ENCODE data around the gene TSPAN12.

Gene TSPAN12

DNA sequence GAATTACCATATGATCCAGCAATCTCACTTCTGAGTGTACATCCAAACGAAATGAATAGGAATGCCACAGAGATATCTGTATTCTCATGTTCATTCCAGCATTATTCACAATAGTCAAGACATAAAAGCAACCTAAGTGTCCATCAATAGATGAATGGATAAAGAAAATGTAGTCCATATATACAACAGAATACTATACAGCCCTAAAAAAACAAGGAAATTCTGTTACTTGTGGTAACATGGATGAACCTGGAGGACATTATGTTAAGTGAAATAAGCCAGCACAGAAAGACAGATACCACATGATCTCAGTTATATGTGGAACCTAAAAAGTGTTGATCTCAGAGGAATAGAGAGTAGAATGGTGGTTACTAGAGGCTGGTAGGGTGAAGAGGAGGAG is 26.7 kb downstream of the TSPAN12 start:
- no peak for DNase-seq (ENCODE audit: extremely low read depth, low read depth)
- TF ChIP-seq, protein P1, sequence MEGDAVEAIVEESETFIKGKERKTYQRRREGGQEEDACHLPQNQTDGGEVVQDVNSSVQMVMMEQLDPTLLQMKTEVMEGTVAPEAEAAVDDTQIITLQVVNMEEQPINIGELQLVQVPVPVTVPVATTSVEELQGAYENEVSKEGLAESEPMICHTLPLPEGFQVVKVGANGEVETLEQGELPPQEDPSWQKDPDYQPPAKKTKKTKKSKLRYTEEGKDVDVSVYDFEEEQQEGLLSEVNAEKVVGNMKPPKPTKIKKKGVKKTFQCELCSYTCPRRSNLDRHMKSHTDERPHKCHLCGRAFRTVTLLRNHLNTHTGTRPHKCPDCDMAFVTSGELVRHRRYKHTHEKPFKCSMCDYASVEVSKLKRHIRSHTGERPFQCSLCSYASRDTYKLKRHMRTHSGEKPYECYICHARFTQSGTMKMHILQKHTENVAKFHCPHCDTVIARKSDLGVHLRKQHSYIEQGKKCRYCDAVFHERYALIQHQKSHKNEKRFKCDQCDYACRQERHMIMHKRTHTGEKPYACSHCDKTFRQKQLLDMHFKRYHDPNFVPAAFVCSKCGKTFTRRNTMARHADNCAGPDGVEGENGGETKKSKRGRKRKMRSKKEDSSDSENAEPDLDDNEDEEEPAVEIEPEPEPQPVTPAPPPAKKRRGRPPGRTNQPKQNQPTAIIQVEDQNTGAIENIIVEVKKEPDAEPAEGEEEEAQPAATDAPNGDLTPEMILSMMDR (IDR thresholded peaks at IDR 0.05; ENCODE audit: low read depth, low read length) = no peak

DNA sequence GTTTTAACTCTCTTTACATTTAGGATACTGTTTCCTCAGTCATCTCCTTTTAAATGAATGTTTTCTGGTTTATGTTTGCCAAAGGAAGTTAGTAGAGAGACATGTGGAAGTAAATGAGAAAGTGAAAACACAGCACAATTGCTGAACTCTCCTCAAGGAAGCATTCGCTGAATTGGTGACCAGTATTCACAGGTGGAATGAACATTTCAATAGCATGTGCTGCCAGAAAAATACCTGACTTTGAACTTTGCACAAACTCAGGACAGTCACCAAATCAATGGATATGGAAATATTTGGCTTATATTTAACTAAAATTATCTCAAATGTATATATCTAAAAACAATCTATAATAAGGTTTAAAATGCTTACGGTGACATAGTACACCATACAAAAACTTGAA is 28.5 kb downstream of the TSPAN12 start:
- DNase-seq (ENCODE audit: extremely low read depth, low read depth) = no peak
- TF ChIP-seq, protein P1 (IDR thresholded peaks at IDR 0.05; ENCODE audit: low read depth, low read length) = no peak

DNA sequence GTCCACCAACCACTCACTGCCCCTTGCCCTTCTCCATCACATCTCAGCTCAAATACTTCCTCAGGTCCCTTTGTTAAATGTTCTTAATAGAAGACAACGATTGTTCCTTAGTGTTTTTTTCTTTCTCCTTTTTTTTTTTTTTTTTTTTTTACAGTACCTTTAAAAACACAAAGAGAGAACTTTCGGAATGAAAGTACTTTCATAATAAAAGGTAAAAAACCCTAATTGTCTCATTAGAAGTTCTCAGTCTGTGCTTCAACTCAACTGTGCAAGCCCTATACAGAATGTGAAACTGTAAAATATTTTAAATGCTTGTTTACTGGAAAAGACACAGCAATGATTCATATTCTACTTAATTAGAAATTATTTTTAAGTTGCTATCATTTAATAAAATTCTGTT is 29.4 kb downstream of the TSPAN12 start:
- DNase-seq (ENCODE audit: extremely low read depth, low read depth) = no peak
- TF ChIP-seq, protein P1 (IDR thresholded peaks at IDR 0.05; ENCODE audit: low read depth, low read length) = no peak

DNA sequence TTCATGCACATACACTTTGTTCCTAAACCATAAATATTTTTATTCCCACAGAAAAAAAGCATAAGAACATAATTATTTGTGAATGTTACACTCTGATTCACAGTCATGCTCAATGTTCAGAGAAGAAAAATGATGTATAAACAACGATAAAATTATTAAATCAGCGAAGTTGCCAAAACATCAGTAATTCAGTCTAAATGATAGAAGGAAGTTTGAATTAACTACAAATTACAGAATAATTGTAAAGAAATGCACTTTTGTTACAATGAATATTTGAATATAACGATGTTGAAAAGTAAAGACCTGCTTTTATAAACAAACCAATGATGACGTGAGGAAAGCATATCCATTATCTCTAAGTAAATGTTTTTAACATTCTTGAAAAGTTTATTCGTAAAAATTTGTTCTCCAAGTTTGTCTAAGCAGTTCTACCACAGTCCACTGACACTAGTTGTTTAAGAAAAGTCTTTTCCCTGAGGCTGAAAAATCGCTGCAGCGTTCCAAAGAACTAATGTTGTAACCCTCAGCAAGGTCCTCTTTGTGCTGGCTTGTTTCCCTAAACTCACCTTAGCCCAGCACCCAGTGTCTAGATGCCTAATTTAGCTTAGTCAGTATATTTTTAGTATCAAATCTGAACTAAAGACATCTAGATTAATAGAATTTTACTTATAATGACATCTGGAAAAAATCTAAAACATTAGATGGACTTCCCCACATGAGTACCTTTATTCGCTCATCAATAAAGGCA is 30.4 kb downstream of the TSPAN12 start:
- DNase-seq (ENCODE audit: extremely low read depth, low read depth) = no peak
- TF ChIP-seq, protein P1 (IDR thresholded peaks at IDR 0.05; ENCODE audit: low read depth, low read length) = no peak

DNA sequence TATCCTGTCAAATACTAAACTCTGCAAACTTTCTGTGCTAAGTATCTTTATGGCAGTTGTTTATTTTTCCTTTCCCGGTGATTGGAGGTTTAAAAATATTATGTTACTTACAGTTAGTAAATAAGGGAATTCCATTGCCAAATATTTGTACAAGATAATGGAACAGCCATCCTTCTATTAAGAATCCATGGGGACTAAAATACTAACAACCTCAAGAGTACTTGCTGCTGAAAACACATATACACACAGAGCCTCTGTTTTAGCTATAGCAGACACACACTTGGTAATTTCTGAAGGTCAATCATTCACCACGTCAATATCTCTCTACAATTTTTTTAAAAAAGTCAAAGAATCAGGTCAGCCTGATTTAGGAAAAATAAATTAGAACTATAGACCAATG is 32.4 kb downstream of the TSPAN12 start:
- DNase-seq (ENCODE audit: extremely low read depth, low read depth) = no peak
- TF ChIP-seq, protein P1 (IDR thresholded peaks at IDR 0.05; ENCODE audit: low read depth, low read length) = no peak

DNA sequence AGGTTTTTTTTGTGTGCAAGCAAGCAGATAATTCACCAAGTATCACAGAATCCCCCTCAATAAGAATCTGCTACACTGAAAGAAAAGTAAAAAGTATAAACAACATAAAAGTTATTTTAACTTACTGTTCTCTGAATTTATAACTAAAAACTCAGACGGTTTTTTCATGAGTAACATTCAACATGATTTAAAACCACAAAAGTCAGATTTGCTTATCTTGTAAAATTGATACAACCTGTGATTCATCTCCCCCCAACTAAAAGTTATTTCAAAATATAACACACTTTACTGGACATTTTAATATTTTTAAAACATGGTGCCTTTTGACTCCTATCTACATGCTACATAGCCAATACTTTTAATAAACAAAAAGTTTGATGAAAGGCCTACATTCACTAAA is 32.8 kb downstream of the TSPAN12 start:
- TF ChIP-seq, protein P1 (IDR thresholded peaks at IDR 0.05; ENCODE audit: low read depth, low read length) = no peak
- no peak for DNase-seq (ENCODE audit: extremely low read depth, low read depth)

DNA sequence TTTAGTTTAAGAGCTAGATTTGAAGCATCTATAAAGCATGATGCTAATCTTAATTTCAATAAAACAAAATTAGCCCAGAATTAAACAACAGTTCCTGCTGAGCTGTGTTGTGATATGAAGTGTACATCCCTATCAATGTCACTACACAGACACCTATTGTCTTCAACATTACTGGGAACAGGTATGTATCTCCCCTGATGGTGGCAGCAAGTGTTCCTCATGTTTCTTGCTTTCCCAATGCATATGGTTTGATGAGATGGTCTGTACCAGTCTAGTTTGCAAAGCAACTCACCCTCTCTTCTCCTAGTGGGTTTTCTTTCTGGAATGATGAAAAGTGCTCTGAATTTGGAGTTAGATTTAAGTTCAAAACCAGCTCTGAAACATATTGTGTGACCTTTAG is 38.1 kb downstream of the TSPAN12 start:
- DNase-seq (ENCODE audit: extremely low read depth, low read depth) = no peak
- TF ChIP-seq, protein P1 (IDR thresholded peaks at IDR 0.05; ENCODE audit: low read depth, low read length) = no peak

All from AG09319 (cell line).